Measurements from ENCODE around the gene CAMK1D. TPM values are rescaled to one million over a fixed set of nuclear protein-coding genes. Genes with fewer than 3 reads are reported as not detected.

Gene CAMK1D
- polyA plus RNA-seq, 1 of the 3 experiments (the other 2 are of a cell fraction): 4.1 TPM

GRCh38 chr10:12416344-12417050, 67.2 kb downstream of the CAMK1D start (continued):
- no peak for TF ChIP-seq GATA2 (CRISPR knock-in tag; IDR thresholded peaks at IDR 0.05)

- ChIA-PET CTCF (no interaction called here), POLR2A (no interaction called here)
- no peaks in the 10 kb centered on the region for H3K9me3 ChIP-seq
- no peaks in the 10 kb centered on the region for H3K79me2 ChIP-seq (ENCODE audit: insufficient read depth)
- DNase-seq: no peak
- H3K36me3 ChIP-seq (replicated peaks in 1 of 2; ENCODE audit: control insufficient read depth in 1 of 2, insufficient read depth in 2 of 2, low read length in 1 of 2): no peaks in the 10 kb centered on the region
- H3K9ac ChIP-seq: no peak overlapping the region
- H3K9me2 ChIP-seq: no peaks in the 10 kb centered on the region
- no peaks in the 10 kb centered on the region for H4K20me1 ChIP-seq (ENCODE audit: insufficient read depth)
- no peak overlapping the region for H3K27ac ChIP-seq (ENCODE audit: low read depth in 2 of 2, low read length in 1 of 2)
- 92% methylated on average over 5 of the region's 6 CpGs for WGBS (ENCODE audit: low lambda C conversion rate)
- H3K4me2 ChIP-seq: no peak overlapping the region
- peaks cover 0 to 5% of the 10 kb centered on the region in 2 experiments; a peak in 1 of 4 replicates for H3K4me1 ChIP-seq (ENCODE audit: control insufficient read depth in 1 of 2, insufficient read depth in 2 of 2, low read depth in 1 of 2, low read length in 1 of 2)
- H3K4me3 ChIP-seq (ENCODE audit: low read depth in 2 of 2, low read length in 1 of 2): no peak overlapping the region
- H3K27me3 ChIP-seq (ENCODE audit: insufficient read depth): no peaks in the 10 kb centered on the region
- H2AFZ ChIP-seq (ENCODE audit: low read depth): no peak overlapping the region
- peaks cover 13% of the 10 kb centered on the region for H3F3A ChIP-seq (replicated peaks; ENCODE audit: insufficient read depth)
- TF ChIP-seq CTCF (IDR thresholded peaks at IDR 0.05): no peak
- TF ChIP-seq NFIC (IDR thresholded peaks at IDR 0.05; ENCODE audit: borderline replicate concordance): no peak
- TF ChIP-seq RFX5 (IDR thresholded peaks at IDR 0.05; ENCODE audit: low read length): no peak
- no peak for TF ChIP-seq FOSL2 (IDR thresholded peaks at IDR 0.05; ENCODE audit: borderline replicate concordance, low read depth)
- TF ChIP-seq ZBTB33 (IDR thresholded peaks at IDR 0.05; ENCODE audit: borderline replicate concordance, low read depth): no peak
- no peak for TF ChIP-seq FOXM1 (IDR thresholded peaks at IDR 0.05; ENCODE audit: low read depth)
- no peak for TF ChIP-seq RCOR1 (IDR thresholded peaks at IDR 0.05; ENCODE audit: low read length)
- TF ChIP-seq IRF3 (IDR thresholded peaks at IDR 0.05; ENCODE audit: low read depth, low read length): no peak
- no peak for TF ChIP-seq REST (IDR thresholded peaks at IDR 0.05; ENCODE audit: low read depth, low read length)
- TF ChIP-seq TAF1 (IDR thresholded peaks at IDR 0.05; ENCODE audit: borderline replicate concordance, low read depth, low read length): no peak
- no peak for TF ChIP-seq RAD21 (IDR thresholded peaks at IDR 0.05; ENCODE audit: low read length)
- TF ChIP-seq TEAD4 (IDR thresholded peaks at IDR 0.05; ENCODE audit: borderline replicate concordance, insufficient read depth): no peak
- TF ChIP-seq TCF12 (IDR thresholded peaks at IDR 0.05): no peak
- no peak for TF ChIP-seq USF2 (IDR thresholded peaks at IDR 0.05; ENCODE audit: borderline replicate concordance, low read depth, low read length)
- no peak for TF ChIP-seq USF1 (IDR thresholded peaks at IDR 0.05; ENCODE audit: borderline replicate concordance, low read depth)
- TF ChIP-seq PBX3 (IDR thresholded peaks at IDR 0.05): no peak
- no peak for TF ChIP-seq ELF1 (IDR thresholded peaks at IDR 0.05)
These were observed 68.0 kb downstream of the CAMK1D start for GRCh38 chr10:12417331-12417730.

Data from SK-N-SH (cell line).